Measurements from ENCODE around the gene CLEC17A.
"Not testable (repeated sequence)": the region's sequence is repeated elsewhere in the genome, so short reads cannot be mapped to it uniquely, and the experiment has no call there.

Gene CLEC17A

GRCh38 chr19:14584372-14584771 is 1.5 kb downstream of the CLEC17A start:
- DNase-seq, result not testable (repeated sequence)

- not testable (repeated sequence) for DNase-seq
Observed at GRCh38 chr19:14585187-14585586, 2.3 kb downstream of the CLEC17A start.

GRCh38 chr19:14589433-14589832 is 6.5 kb downstream of the CLEC17A start:
- DNase-seq, result not testable (repeated sequence)

GRCh38 chr19:14595558-14595957 is 12.7 kb downstream of the CLEC17A start:
- DNase-seq, result no peak

GRCh38 chr19:14599548-14600147 is 16.8 kb downstream of the CLEC17A start:
- no peak for DNase-seq

GRCh38 chr19:14603990-14604387 is 21.1 kb downstream of the CLEC17A start:
- DNase-seq, result no peak

GRCh38 chr19:14606627-14607026 is 23.7 kb downstream of the CLEC17A start:
- DNase-seq, result no peak

GRCh38 chr19:14611051-14611450 is 28.2 kb downstream of the CLEC17A start:
- DNase-seq, result no peak

- DNase-seq, result not testable (repeated sequence)
Observed at GRCh38 chr19:14612242-14612641, 29.4 kb downstream of the CLEC17A start.

GRCh38 chr19:14612657-14613056 is 29.8 kb downstream of the CLEC17A start:
- DNase-seq, result no peak

- peak; percentile 7 for DNase-seq
Observed at GRCh38 chr19:14613399-14614098, 30.7 kb downstream of the CLEC17A start.

- DNase-seq, result peak; percentile 90
Observed at GRCh38 chr19:14614099-14614412, 31.2 kb downstream of the CLEC17A start.

GRCh38 chr19:14615623-14616022 is 32.7 kb downstream of the CLEC17A start:
- no peak for DNase-seq

- DNase-seq, result peak; percentile 11
Observed at GRCh38 chr19:14616407-14616806, 33.5 kb downstream of the CLEC17A start.

- DNase-seq, result no peak
Observed at GRCh38 chr19:14619404-14619803, 36.5 kb downstream of the CLEC17A start.

- DNase-seq, result not testable (repeated sequence)
Observed at GRCh38 chr19:14624491-14624890, 41.6 kb downstream of the CLEC17A start.

GRCh38 chr19:14629557-14629956 is 46.7 kb downstream of the CLEC17A start:
- no peak for DNase-seq

- peak; percentile 64 for DNase-seq
Observed at GRCh38 chr19:14632286-14632685, 49.4 kb downstream of the CLEC17A start.

- DNase-seq, result no peak
Observed at GRCh38 chr19:14639536-14640277, 56.8 kb downstream of the CLEC17A start.

- DNase-seq, result no peak
Observed at GRCh38 chr19:14648506-14648905, 65.6 kb downstream of the CLEC17A start.

- no peak for DNase-seq
Observed at GRCh38 chr19:14649020-14649419, 66.1 kb downstream of the CLEC17A start.

- no peak for DNase-seq
Observed at GRCh38 chr19:14650161-14650560, 67.3 kb downstream of the CLEC17A start.

- DNase-seq, result no peak
Observed at GRCh38 chr19:14654786-14655560, 72.1 kb downstream of the CLEC17A start.

Measured in hematopoietic multipotent progenitor cell treated with erythropoietin and hydrocortisone succinate and interleukin-3 and kit ligand, for 4 days (in vitro differentiated cells).